ENCODE data around the gene PRDM7.
"Not testable (repeated sequence)": the region's sequence is repeated elsewhere in the genome, so short reads cannot be mapped to it uniquely, and the experiment has no call there.

PRDM7 gene

DNA sequence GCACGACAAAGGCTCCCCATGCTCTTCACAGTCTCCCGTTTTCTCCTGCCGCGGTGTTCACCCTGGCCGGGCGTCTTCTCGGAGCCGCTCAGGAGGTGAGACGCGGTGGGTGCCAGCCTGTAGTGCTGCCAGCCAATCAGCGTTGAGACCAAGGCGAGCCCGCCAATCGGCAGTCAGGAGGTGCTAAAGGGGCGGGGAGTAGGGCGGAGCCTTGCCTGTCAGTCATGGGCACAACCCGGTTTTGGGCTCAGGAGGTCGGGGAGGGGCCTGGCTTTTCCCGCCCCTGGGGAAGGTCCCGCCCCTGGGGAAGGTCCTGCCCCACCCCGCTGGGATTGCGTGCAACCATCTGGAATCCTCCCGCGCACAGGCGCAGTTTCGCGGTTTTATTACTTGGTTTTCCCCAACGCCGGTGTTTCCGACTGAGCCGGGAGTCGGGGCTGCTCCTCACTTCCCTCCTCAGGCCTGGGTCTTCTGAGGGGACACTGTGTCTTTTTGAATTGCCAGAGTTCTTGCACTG lies at the start of gene PRDM7:
Gene PRDM7 (minus strand): TSS at position 92 of the 517 bp plus-strand sequence. CDS start 1,421 bp downstream, outside the sequence.
- peak; percentile 95 for DNase-seq

DNA sequence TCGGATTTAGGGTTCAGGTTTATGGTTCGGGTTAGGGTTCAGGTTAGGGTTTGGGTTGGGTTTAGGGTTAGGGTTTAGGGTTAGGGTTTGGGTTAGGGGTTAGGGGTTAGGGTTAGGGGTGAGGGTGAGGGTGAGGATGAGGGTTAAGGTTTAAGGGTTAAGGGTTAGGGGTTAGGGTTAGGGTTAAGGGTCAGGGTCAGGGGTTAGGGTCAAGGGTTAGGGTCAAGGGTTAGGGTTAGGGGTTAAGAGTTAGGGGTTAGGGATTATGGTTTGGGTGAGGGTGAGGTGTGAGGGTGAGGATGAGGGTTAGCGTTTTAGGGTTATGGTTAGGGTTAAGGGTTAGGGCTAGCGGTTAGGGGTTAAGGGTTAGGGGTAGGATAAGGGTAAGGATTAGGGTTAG lies 44.7 kb upstream of the PRDM7 start:
- DNase-seq, result not testable (repeated sequence)

DNA sequence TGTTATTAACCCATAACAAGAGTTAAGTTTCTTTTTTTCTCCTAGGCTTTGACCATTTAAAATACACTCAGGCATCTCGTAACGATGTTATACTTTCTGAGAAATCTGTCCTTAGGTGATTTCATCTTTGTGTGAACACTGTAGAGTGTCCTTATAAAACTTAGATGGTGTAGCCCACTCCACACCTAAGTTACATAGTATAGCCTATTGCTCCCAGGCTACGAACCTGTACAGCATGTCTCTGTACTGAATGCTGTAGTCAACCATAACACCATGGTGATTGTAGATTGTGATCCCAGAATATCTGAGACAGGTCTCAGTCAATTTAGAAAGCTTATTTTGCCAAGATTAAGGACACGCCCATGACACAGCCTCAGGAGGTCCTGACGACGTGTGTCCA lies 30.5 kb upstream of the PRDM7 start:
- not testable (repeated sequence) for DNase-seq

DNA sequence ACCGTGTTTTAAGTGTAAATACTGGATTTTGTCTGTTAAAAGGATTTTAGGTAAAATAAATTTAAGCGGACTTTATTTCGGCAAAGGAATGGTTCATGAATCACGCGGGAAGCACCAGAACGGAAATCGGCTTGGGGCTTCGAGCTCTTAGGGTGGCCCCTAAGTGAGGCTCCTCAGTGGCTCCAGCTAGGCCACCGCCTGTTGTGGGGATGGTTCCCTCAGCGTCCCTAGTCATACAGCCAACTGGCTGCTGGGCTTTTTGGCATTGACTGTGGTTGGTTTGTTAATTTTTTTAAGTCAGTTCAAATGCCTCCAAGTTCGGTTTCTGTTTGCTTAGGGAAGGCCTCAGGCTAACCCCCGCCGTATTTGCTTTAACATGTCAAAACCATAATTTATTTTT lies 29.9 kb upstream of the PRDM7 start:
- not testable (repeated sequence) for DNase-seq

DNA sequence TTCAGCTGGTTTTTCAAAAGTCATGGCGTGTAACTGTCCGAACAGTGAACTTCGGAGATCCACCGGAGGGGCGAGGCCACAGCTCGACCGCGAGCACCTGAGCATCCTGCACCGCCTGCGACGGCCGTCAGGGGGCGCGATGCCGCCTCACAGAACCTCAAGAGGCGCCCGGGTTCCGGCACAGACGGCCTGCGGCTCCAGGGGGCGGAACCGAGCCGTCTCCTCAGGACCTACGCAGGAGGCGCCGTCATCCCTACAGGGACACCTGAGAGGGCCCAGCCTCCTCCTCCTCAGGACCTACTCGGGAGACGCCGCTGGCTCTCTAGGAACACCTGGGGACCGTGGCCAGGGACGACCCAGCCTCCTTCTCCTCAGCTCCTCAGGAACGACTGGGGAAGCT lies 29.1 kb upstream of the PRDM7 start:
- not testable (repeated sequence) for DNase-seq

DNA sequence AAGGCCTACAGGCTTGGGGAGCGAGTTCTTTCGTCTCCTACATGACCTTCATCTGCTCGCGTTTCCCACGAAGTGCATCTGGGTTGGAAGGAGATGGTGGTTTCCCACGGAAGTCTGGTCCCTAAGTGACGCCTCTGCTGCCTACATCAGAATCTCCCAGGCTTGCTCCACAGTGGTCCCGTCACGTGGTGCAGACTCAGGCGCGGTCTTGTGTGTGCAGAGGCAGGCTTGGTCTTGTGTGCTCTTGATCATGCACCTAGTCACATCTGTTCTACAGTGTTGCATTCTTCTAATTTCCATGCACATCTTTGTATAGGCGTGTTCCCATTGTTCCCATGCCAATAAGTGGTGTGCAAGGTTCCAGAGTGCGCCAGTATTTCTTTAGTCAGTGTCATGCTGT lies 27.6 kb upstream of the PRDM7 start:
- not testable (repeated sequence) for DNase-seq

DNA sequence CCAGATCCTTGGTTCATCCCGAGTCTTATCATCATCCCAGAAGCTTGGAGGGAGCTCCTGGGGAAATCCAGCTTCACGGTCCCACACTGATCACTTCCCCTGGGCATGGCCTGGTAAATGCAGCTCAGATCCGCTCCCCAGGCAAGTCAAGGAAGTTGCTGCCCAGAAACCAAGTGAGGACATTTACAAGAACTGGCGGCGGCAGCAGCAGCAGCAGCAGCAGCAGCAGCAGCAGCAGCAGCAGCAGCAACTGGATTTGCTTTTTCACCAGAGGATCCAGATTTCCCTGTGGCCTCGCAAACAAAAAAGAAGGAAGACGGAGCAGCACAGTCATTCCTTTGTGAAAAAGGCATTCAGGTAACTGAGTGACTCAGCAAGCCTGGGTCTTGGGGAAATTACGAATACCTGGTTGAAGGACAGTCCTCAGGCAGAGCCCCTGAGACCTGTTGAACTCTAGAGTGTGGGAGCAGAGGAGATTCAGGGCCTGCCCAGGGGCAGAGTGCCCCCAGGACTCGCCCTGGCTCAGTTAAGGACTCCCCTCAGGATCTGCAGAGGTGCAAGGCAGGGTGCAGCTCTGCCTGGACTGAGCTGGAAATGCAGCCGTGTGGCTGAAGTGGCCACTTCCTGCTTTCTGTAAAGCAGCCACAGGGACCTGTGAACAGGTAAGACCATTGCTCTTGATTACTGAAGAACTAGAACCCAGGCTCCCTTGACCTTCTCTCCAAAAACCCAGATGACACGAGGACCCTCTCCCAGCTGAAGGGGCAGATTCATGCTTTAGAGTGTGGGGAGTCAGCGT lies 25.2 kb upstream of the PRDM7 start:
- DNase-seq, result not testable (repeated sequence)

DNA sequence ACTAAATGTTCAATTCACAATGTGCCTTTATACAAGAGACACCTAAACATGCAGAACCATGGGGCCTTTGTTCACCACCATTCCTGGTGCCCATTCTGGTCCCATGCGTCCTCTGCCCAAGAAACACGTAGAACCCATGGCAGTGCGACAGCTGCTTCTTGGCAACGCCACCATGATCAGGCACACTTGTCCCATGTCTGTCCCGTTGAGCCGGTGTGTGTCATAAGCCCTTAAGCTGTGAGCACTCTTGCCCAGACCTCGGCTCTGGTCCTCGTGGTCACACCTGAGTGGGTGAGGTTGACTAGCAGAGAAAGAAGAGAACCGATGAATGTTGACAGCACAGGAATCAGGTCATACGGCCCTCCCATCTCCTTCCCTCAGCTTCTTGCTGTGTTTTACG lies 24.2 kb upstream of the PRDM7 start:
- DNase-seq, result not testable (repeated sequence)

DNA sequence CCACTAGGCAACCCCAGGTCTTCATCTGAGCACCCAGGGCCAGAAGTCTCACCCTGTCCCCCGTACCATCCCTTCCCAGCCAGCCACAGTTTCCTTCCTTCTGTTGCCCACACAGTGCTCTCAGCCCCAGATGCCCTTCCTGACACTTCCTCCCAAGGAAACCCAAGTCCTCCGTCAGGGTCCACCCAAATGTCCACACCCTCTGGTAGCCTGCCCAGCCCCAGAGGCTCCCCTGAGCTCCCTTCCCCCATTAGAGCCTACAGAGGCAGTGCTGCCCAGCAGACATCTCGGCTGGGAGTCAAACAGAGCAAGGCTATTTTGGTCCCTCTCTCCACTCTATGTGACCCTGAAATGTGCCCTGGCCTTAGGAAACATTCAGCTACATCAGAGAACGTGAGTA lies 23.7 kb upstream of the PRDM7 start:
- DNase-seq, result not testable (repeated sequence)

DNA sequence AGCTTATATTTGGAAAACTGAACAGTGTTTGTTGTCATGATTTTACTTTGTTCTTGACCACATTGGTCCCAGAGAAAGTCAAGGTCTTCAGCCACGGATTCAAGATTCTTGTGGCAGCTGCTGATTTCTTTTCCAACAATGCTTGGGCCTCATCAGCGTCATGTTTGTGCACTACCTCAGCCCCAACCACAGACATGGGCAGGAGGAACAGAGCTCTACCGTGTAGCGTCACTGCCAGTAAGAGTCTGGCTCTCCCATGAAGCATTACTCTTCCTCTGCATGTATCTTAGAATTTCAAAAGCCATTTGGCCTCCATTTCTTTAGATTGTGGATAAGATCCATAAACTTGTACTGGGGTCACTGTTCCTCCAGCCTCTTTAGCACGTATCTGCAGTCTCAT lies 23.1 kb upstream of the PRDM7 start:
- not testable (repeated sequence) for DNase-seq

DNA sequence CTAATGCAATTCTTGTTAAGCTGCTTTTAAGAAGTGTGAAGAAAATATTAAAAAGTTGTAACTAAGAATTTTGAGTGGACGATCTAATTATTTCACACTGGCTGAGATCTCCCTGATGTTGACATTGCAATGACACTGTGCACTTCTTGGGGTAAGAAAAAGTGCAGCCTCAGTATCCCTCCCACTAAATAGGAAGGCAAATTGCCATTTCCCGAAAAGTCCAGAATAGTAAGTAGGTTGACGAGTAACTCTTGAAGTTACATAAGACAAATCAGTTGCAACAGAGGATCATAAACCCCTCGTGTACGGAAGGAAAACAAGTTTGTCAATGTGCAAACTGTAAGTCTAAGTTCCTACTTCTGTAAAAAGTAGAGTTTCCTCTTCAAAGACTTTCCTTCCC lies 21.8 kb upstream of the PRDM7 start:
- not testable (repeated sequence) for DNase-seq

DNA sequence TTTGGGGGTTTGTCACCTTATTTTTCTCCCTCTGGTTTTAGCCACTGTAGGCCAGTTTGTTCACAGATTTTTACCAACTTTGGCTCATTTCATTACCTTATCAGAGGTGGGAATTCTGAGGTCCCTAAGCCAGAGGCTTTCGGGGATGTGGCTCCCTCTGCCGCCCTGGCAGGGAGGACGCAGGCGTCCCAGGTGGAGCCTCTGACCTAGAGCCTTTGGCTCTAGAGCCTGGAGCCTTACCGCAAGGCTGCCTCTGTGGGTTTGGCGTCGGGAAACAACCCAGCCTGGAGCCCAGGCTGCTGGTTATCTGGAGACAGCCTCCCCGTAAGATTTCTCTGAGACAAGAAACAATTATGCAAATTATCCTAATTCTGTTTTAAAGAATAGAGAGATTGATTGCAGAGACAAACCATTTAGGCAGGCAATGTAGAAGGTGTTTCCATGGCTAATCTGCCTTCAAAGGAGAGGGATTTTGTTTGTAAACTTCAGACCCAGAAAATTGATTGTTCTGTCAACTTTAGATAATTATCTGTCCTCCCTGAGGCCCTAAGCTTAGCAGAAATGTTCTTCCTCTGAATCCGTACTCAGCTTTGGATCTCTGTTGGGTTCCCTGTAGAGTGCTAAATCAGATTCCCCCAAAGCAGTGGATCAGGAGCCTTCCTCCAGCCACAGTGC lies 20.0 kb upstream of the PRDM7 start:
- not testable (repeated sequence) for DNase-seq

DNA sequence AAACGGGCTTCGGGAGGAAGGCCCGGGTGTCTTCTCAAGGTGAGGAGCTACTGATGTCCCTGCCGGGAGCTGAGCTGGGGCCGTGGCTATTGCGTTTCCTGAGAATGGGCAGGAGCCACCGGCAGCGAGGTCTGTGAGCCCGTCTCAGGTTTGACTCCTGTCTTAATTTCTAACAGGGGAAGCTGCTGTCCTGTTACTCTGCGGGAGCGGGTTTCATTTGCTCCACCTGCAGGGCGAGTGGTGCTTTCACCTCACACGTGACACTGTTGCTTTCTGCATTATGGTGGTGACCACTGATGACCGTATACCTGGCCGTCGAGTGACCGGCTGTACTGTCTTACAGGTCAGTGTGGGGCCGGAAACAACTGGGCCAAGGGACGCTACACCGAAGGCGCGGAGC lies 17.7 kb upstream of the PRDM7 start:
- not testable (repeated sequence) for DNase-seq

DNA sequence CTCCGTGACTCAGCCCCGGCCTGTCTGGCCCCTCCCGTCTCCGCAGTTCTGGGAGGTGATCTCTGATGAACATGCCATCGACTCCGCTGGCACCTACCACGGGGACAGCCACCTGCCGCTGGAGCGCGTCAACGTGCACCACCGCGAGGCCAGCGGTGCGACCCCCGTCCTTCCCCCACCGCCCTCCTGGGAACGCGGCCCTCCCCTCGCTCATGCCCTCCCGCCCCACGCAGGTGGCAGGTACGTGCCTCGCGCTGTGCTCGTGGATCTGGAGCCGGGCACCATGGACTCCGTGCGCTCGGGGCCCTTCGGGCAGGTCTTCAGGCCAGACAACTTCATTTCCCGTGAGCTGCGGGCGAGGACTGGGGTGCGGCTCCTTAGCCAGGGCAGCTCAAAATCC lies 17.2 kb upstream of the PRDM7 start:
- not testable (repeated sequence) for DNase-seq

DNA sequence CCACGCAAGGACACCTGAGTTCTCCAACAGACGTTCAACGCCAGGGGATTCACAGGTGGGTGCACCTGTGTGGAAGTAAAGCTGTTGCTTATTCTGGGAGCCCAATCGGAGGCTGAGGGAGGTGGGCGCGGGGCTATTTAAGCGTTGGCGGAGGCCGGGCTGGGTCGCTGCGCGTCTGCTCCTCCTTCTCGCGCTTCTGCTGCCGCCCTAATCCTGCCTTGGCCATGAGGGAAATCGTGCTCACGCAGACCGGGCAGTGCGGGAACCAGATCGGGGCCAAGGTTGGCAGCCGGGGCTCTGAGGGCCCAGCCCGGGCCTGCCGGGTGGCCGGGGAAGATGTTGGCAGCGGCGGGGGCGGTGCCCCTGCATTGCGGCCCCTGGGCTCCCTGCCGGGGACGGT lies 16.7 kb upstream of the PRDM7 start:
- not testable (repeated sequence) for DNase-seq

DNA sequence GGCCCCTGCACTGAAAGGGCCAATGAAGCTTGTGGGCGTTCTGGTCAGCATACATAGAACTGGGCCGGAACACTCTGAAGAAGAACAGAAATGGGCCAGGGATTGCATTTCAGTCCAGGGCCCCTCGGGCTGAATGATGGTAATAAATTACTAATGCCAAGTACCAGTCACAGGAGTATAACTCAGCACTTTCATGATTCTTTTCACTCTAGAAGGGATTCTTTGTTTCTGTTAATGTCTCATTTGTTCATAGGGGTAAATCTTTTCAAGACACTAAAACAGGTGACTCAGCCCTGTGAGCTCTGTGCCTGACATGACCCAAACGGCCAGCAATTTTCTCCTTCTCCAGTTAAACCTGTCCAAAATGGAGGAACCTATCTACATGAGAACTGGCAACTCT lies 15.7 kb upstream of the PRDM7 start:
- DNase-seq, result not testable (repeated sequence)

DNA sequence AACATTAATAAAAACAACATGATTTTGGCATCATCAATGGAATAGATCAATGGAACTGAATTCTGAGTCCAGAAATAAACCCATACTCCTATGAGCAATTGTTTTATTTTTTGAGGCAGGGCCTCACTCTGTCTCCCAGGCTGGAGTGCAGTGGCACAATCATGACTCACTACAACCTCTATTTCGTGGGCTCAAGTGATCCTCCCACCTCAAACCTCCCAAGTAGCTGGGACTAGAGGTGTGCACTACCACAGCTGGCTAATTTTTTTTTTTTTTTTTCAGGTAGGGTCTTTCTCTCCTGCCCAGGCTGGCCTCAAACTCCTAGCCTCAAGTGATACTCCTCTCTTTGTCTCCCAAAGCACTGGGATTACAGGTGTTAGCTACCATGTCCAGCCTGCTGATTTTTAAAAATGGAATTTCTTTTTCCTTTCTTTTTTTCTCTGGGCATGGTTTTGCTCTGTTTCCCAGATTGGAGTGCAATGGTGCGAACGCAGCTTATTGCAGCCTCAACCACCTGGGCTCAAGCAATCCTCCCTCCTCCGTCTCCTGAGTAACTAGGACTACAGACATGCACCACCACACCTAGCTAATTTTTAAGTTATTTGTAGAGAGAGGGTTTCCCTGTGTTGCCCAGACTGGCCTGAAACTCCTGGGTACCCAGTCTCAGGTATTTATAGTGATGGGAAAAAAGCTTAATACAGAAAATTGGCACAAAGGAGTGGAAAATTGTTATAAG lies 7.3 kb upstream of the PRDM7 start:
- DNase-seq, result no peak

DNA sequence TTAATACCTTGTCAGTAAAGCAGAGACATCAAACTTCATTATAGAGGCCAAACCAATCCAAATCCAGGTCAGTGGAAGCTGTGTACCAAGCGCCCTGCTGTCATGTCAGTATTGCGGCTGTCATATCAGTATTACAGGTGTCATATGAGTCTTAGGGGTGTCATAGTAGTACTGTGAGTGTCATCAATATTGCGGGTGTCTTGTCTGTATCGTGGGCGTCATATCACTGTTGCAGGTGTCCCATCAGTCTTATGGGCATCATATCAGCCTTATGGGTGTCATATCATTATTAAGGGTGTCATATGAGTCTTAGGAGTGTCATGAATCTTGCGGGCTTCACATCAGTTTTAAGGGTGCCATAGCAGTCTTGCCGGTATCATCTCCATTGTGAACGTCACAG lies 6.0 kb upstream of the PRDM7 start:
- no peak for DNase-seq

DNA sequence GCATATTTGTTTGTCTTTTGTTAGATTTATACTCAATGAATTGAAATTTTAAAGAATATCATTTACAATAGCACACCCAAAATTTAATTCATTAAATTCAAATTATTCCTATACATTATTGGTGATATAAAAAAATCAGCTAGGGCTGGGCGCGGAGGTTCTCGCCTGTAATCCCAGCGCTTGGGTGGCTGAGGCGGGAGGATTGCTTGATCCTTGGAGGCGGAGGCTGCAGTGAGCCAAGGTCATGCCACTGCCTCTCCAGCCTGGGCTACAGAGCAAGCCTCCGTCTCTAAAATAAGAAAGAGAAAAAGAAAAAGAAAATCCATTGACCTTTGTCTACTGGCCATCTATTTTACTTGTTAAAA lies 4.5 kb upstream of the PRDM7 start:
- DNase-seq, result no peak

DNA sequence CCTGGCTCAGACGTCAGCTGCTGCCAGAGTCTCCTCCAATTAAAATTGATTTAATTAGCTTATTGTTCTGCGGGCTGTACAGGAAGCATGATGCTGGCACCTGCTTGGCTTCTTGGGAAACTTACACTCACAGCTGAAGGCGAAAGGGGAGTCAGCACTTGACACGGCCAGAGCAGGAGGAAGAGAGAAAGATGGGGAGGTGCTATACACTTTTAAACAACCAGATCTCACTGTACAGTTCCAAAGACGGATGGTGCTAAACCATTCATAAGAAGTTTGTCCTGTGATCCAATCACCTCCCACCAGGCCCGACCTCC lies 1.4 kb upstream of the PRDM7 start:
- DNase-seq, result no peak

DNA sequence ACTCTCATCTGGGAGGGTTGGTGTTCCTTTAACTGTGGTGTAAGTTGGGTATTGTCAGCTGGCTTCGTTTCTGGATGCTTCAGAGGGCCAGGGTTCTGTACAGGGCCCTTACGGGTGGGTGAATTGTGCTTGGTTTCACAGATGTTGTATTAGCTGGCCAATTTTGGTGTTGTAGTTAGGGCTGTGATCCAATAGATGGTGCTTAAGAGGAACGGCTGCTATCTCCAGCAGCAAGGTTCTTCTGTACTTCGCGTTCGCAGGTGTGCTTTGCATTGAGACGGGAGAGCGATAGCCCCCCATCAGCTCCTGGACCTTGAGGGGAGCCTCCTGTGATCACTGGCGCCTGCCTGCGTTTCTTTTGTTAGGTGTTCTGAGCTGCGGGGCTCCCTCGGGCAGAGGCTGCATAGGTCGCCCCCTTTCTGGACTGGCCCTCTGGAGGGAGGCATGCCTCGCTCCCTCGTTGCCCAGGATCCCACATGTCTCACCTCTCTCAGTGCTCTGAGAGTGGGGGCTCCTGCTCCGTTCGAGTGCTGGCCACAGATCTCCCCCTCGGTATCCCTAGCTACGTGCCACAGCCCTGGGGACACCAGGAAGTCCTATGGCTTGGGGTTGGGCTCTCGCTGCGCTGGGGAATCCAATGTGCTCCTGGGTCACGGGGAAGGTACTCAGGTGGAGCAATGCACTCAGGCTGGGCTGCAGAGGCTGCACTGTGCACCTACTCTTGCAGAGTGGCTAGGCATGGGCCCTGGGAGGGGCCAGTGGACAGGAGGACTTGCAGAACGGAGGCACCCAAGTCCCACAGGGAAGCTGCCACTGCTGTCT lies 837 bp upstream of the PRDM7 start:
- peak; percentile 73 for DNase-seq

DNA sequence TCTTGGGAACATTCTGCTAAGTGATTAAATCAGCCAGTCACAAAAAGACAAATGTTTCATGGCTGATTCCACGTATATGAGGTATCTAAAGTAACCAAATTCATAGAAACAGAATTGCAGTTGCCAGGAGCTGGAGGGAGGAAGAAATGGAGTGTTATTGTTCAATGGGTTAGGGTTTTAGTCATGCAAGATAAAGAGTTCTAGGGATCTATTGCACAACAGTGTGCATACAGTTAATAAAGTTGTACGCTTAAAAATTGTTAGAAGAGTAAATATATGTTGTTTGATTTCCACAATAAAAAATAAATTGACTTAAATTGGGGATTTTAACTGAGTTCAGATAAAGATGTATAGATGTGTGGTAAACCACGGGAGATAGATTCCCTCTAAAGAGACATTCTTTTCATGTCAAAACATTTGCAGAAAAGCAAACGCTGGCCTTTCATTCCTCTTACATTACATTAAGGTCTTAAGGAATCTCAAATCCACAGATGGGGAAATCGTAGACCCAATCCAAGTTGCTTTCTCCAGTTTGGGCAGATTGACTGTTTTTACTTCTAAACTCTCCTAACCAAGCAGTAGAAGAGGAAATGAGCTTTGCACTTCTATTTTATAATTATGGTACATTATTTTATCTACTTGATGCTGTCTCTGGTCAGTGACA lies 4.6 kb downstream of the PRDM7 start:
- DNase-seq, result no peak

Data from NCI-H2227 treated with DMSO at 0.1 percent for 48 hours (cell line).